Measurements from ENCODE around the gene SLIT3. TPM values are rescaled to one million over a fixed set of nuclear protein-coding genes. Genes with fewer than 3 reads are reported as not detected.

The SLIT3 gene
- total RNA-seq, 1 donor from 2014 or later, result 0.22 TPM

GRCh38 chr5:168672016-168672415, 628.9 kb downstream of the SLIT3 start:
- H3K9me3 Mint-ChIP-seq, result no peaks in the 10 kb centered on the region
- peaks cover 6% of the 10 kb centered on the region for H3K27me3 Mint-ChIP-seq (ENCODE audit: insufficient read depth, low read depth)
- no peaks in the 10 kb centered on the region for H3K4me1 Mint-ChIP-seq
- no peak overlapping the region for H3K9ac ChIP-seq
- H3K36me3 Mint-ChIP-seq, result no peaks in the 10 kb centered on the region
- no peaks in the 10 kb centered on the region for H3K27me3 ChIP-seq
- no peaks in the 10 kb centered on the region for H3K36me3 ChIP-seq
- H3K9me3 ChIP-seq (ENCODE audit: low read depth), result no peaks in the 10 kb centered on the region
- H3K4me3 Mint-ChIP-seq, result no peak overlapping the region
- no peaks in the 10 kb centered on the region for H4K20me1 ChIP-seq (ENCODE audit: low read depth)
- no peak overlapping the region for H3K27ac ChIP-seq
- H3K4me3 ChIP-seq, result no peak overlapping the region
- no peak for DNase-seq (ENCODE audit: low spot score)
- no peaks in the 10 kb centered on the region for H3F3A ChIP-seq (ENCODE audit: low read depth)
- H3K4me2 ChIP-seq, result no peak overlapping the region
- H2AFZ ChIP-seq (replicated peaks), result no peak overlapping the region
- no peaks in the 10 kb centered on the region for H3K79me2 ChIP-seq (ENCODE audit: low read depth)
- TF ChIP-seq, protein P1, sequence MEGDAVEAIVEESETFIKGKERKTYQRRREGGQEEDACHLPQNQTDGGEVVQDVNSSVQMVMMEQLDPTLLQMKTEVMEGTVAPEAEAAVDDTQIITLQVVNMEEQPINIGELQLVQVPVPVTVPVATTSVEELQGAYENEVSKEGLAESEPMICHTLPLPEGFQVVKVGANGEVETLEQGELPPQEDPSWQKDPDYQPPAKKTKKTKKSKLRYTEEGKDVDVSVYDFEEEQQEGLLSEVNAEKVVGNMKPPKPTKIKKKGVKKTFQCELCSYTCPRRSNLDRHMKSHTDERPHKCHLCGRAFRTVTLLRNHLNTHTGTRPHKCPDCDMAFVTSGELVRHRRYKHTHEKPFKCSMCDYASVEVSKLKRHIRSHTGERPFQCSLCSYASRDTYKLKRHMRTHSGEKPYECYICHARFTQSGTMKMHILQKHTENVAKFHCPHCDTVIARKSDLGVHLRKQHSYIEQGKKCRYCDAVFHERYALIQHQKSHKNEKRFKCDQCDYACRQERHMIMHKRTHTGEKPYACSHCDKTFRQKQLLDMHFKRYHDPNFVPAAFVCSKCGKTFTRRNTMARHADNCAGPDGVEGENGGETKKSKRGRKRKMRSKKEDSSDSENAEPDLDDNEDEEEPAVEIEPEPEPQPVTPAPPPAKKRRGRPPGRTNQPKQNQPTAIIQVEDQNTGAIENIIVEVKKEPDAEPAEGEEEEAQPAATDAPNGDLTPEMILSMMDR (IDR thresholded peaks at IDR 0.05), result no peak
- TF ChIP-seq EZH2 (IDR thresholded peaks at IDR 0.05) (no peak), EZH2phosphoT487 (IDR thresholded peaks at IDR 0.05) (no peak)
- H3K27ac Mint-ChIP-seq, result no peak overlapping the region
- H3K4me1 ChIP-seq, result no peaks in the 10 kb centered on the region

DNA sequence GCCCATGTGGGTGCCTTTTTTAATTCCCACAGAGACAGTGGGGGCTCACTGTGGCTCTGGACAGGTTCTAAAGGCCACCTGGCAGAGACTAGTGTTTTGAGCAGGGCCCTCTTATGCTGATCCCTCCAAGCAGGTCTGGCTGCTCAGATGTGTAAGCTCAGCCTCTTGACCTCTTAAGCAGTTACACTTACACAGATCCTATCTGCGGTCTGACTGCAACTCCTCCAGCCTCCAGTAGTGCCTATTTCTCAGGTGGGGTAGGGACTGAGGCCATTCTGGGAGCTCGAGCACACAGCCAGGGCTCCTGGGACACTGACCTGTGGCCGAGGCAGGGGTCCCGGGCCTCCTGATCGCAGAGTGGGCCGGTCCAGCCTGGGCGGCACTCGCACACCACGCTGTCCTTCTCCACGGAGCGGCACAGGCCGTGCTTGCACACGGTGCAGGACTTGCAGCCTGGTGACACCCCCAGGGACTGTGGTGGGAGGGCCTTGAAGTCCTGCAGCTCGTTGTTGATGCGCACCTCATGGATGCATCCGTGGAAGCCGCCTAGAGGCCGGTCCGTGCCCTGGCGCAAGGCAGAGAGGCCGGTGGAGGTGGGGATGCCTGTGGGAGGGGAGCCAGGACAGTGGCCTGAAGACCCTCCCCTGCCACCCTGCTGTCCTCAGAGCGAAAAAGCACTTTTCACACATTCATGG, 629.9 kb downstream of the SLIT3 start:
- Histone ChIP-seq H3K27me3 (no peaks in the 10 kb centered on the region), H3K4me2 (no peak overlapping the region), H3K79me2 (ENCODE audit: low read depth) (no peaks in the 10 kb centered on the region), H3K4me3 (no peak overlapping the region), H3K4me1 (no peaks in the 10 kb centered on the region), H2AFZ (replicated peaks) (peak overlapping the region; percentile 63), H3K9ac (no peak overlapping the region), H3K9me3 (ENCODE audit: low read depth) (no peaks in the 10 kb centered on the region), H3K27ac (no peak overlapping the region), H4K20me1 (ENCODE audit: low read depth) (no peaks in the 10 kb centered on the region), H3K36me3 (no peaks in the 10 kb centered on the region), H3F3A (ENCODE audit: low read depth) (no peaks in the 10 kb centered on the region)
- Mint-ChIP-seq H3K4me1 (no peaks in the 10 kb centered on the region), H3K27me3 (ENCODE audit: insufficient read depth, low read depth) (peaks cover 5% of the 10 kb centered on the region), H3K36me3 (no peaks in the 10 kb centered on the region), H3K27ac (no peak overlapping the region), H3K9me3 (no peaks in the 10 kb centered on the region), H3K4me3 (no peak overlapping the region)
- TF ChIP-seq, protein P1 (IDR thresholded peaks at IDR 0.05), result peak; percentile 39
- TF ChIP-seq EZH2phosphoT487 (IDR thresholded peaks at IDR 0.05), result no peak
- DNase-seq (ENCODE audit: low spot score), result peak; percentile 46

GRCh38 chr5:168669668-168670378, 631.1 kb downstream of the SLIT3 start:
- no peak overlapping the region for H3K4me2 ChIP-seq
- Mint-ChIP-seq H3K4me1 (no peaks in the 10 kb centered on the region), H3K36me3 (no peaks in the 10 kb centered on the region), H3K9me3 (no peaks in the 10 kb centered on the region), H3K27ac (no peak overlapping the region), H3K4me3 (no peak overlapping the region), H3K27me3 (ENCODE audit: insufficient read depth, low read depth) (peaks cover 7% of the 10 kb centered on the region)
- no peaks in the 10 kb centered on the region for H4K20me1 ChIP-seq (ENCODE audit: low read depth)
- DNase-seq (ENCODE audit: low spot score), result no peak
- H3K4me1 ChIP-seq, result no peaks in the 10 kb centered on the region
- H3K27ac ChIP-seq, result no peak overlapping the region
- H3K9ac ChIP-seq, result no peak overlapping the region
- TF ChIP-seq EZH2phosphoT487 (IDR thresholded peaks at IDR 0.05) (no peak), EZH2 (IDR thresholded peaks at IDR 0.05) (no peak)
- TF ChIP-seq, protein P1 (IDR thresholded peaks at IDR 0.05), result no peak
- H3K36me3 ChIP-seq, result no peaks in the 10 kb centered on the region
- no peaks in the 10 kb centered on the region for H3F3A ChIP-seq (ENCODE audit: low read depth)
- H2AFZ ChIP-seq (replicated peaks), result no peak overlapping the region
- no peak overlapping the region for H3K4me3 ChIP-seq
- no peaks in the 10 kb centered on the region for H3K9me3 ChIP-seq (ENCODE audit: low read depth)
- no peaks in the 10 kb centered on the region for H3K79me2 ChIP-seq (ENCODE audit: low read depth)
- no peaks in the 10 kb centered on the region for H3K27me3 ChIP-seq
